Upper lobe of right lung (tissue), 1 donor: ENCODE measurements around the gene SCAANT1. TPM values are rescaled to one million over a fixed set of nuclear protein-coding genes. Genes with fewer than 3 reads are reported as not detected.

Experiments used
- ATAC-seq: fragments of 200-7000 bp; cut with Tn5 transposase; one replicate; pipeline ENCODE4 v1.9.1; 2020; ENCODE audit warnings: mild to moderate bottlenecking, moderate library complexity
- DNase-seq: peaks from one replicate; pipeline ENCODE4 v3.0.0-alpha.2; 2020
- H3K27ac ChIP-seq: fragments of 200-600 bp; one replicate; pipeline ENCODE4 v1.8.0; 2022
- H3K27me3 ChIP-seq: fragments of 200-600 bp; one replicate; pipeline ENCODE4 v1.8.0; 2022; ENCODE audit warnings: mild to moderate bottlenecking
- H3K36me3 ChIP-seq: fragments of 200-600 bp; one replicate; pipeline ENCODE4 v1.8.0; 2022
- H3K4me1 ChIP-seq: fragments of 200-600 bp; one replicate; pipeline ENCODE4 v1.8.0; 2022
- H3K4me3 ChIP-seq: fragments of 200-600 bp; one replicate; pipeline ENCODE4 v1.8.0; 2022; ENCODE audit warnings: mild to moderate bottlenecking
- H3K9me3 ChIP-seq: fragments of 200-600 bp; one replicate; pipeline ENCODE4 v1.8.0; 2022
- CTCF ChIP-seq: fragments of 200-600 bp; IDR thresholded peaks from one replicate; pipeline ENCODE4 v1.8.0; 2022; ENCODE audit warnings: antibody characterized with exemption
- intact Hi-C: fragments of 100-400 bp; cut with DNase I; formaldehyde crosslinking; loops from one replicate; pipeline ENCODE4 v1.11.0; 2022
- total RNA-seq: library from RNA; stranded (reverse); fragmentation: NEBNext Ultra II Directional; extraction: Animal tissue kit (Norgen Biotek cat#: 25700); gene quantifications from one replicate; pipeline ENCODE4 v1.2.1, GENCODE V29; 2021
- donor health status: DM: no; HTN: yes; CAD: no; lungs with severe emphysema.

SCAANT1 gene
- total RNA-seq, 1 donor from 2014 or later, result not detected

GRCh38 chr3:63870615-63871005 is 41.6 kb downstream of the SCAANT1 start:
- Histone ChIP-seq H3K27ac (no peak overlapping the region), H3K27me3 (no peaks in the 10 kb centered on the region), H3K36me3 (no peaks in the 10 kb centered on the region), H3K4me1 (peaks cover 5% of the 10 kb centered on the region), H3K9me3 (no peaks in the 10 kb centered on the region), H3K4me3 (no peak overlapping the region)
- DNase-seq (no peak), ATAC-seq (no peak)
- no peak for TF ChIP-seq CTCF
- intact Hi-C loops, result no loop called here

- Histone ChIP-seq H3K27me3 (no peaks in the 10 kb centered on the region), H3K4me1 (peaks cover 5% of the 10 kb centered on the region), H3K4me3 (no peak overlapping the region), H3K27ac (no peak overlapping the region), H3K9me3 (no peaks in the 10 kb centered on the region), H3K36me3 (no peaks in the 10 kb centered on the region)
- DNase-seq (no peak), ATAC-seq (no peak)
- TF ChIP-seq CTCF, result no peak
- intact Hi-C loops, result no loop called here
These were observed 42.1 kb downstream of the SCAANT1 start for GRCh38 chr3:63869940-63870614.

- Histone ChIP-seq H3K4me3 (no peak overlapping the region), H3K27me3 (no peaks in the 10 kb centered on the region), H3K27ac (no peak overlapping the region), H3K36me3 (no peaks in the 10 kb centered on the region), H3K4me1 (peaks cover 11% of the 10 kb centered on the region), H3K9me3 (no peaks in the 10 kb centered on the region)
- intact Hi-C loops, result no loop called here
- ATAC-seq (no peak), DNase-seq (no peak)
- TF ChIP-seq CTCF, result no peak
These were observed 45.0 kb downstream of the SCAANT1 start for GRCh38 chr3:63867225-63867624.

GRCh38 chr3:63864965-63865327 is 47.2 kb downstream of the SCAANT1 start:
- Histone ChIP-seq H3K27me3 (no peaks in the 10 kb centered on the region), H3K9me3 (no peaks in the 10 kb centered on the region), H3K4me1 (peaks cover 12% of the 10 kb centered on the region), H3K27ac (peak overlapping the region; percentile 92), H3K4me3 (peak overlapping the region; percentile 88), H3K36me3 (no peaks in the 10 kb centered on the region)
- ATAC-seq (no peak), DNase-seq (no peak)
- intact Hi-C loops, result no loop called here
- no peak for TF ChIP-seq CTCF

GRCh38 chr3:63864008-63864964 is 47.9 kb downstream of the SCAANT1 start:
- H3K27ac ChIP-seq, result peak overlapping the region; percentile 92
- ATAC-seq (peak; percentile 79), DNase-seq (peak; percentile 77)
- no peaks in the 10 kb centered on the region for H3K9me3 ChIP-seq
- H3K27me3 ChIP-seq, result no peaks in the 10 kb centered on the region
- no peak for TF ChIP-seq CTCF
- H3K4me1 ChIP-seq, result peaks cover 12% of the 10 kb centered on the region
- no peaks in the 10 kb centered on the region for H3K36me3 ChIP-seq
- H3K4me3 ChIP-seq, result peak overlapping the region; percentile 88
- intact Hi-C loops, result no loop called here
